Measurements from ENCODE around the gene TCERG1L.

DNA sequence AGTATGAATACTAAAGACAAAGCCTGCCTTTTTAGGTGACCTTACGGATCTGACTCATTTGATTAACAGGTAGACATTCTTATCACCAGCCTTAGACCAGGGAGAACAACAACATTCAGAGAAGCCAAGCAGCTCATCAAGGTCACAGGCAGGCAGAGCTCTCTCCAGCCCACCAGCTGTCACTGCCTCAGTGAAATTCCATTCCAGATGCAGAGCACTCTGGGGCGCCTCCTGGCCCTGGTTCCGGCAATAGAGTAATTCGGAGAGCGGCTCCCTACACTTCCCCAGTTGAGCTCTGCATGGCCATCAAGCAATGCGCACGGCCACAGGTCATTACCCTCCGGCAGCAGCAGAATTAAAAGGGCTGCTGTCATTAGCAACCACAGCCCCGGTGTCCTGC lies 164.7 kb downstream of the TCERG1L start:
- TF ChIP-seq, protein P1, sequence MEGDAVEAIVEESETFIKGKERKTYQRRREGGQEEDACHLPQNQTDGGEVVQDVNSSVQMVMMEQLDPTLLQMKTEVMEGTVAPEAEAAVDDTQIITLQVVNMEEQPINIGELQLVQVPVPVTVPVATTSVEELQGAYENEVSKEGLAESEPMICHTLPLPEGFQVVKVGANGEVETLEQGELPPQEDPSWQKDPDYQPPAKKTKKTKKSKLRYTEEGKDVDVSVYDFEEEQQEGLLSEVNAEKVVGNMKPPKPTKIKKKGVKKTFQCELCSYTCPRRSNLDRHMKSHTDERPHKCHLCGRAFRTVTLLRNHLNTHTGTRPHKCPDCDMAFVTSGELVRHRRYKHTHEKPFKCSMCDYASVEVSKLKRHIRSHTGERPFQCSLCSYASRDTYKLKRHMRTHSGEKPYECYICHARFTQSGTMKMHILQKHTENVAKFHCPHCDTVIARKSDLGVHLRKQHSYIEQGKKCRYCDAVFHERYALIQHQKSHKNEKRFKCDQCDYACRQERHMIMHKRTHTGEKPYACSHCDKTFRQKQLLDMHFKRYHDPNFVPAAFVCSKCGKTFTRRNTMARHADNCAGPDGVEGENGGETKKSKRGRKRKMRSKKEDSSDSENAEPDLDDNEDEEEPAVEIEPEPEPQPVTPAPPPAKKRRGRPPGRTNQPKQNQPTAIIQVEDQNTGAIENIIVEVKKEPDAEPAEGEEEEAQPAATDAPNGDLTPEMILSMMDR (IDR thresholded peaks at IDR 0.05) = no peak
- TF ChIP-seq POLR2A (IDR thresholded peaks at IDR 0.05) = no peak
